GM21528 (cell line): ENCODE results near the gene UBA3.
A peak's percentile ranks its signal among the peaks of the same experiment; 100 is the strongest.

Experiments
- ATAC-seq: cut with Tn5 transposase; IDR thresholded peaks from one replicate; pipeline ENCODE4 v1.9.1; 2021; ENCODE audit warnings: mild to moderate bottlenecking, moderate library complexity; ENCODE audit not compliant: unreplicated experiment, low FRiP score

Gene UBA3

DNA sequence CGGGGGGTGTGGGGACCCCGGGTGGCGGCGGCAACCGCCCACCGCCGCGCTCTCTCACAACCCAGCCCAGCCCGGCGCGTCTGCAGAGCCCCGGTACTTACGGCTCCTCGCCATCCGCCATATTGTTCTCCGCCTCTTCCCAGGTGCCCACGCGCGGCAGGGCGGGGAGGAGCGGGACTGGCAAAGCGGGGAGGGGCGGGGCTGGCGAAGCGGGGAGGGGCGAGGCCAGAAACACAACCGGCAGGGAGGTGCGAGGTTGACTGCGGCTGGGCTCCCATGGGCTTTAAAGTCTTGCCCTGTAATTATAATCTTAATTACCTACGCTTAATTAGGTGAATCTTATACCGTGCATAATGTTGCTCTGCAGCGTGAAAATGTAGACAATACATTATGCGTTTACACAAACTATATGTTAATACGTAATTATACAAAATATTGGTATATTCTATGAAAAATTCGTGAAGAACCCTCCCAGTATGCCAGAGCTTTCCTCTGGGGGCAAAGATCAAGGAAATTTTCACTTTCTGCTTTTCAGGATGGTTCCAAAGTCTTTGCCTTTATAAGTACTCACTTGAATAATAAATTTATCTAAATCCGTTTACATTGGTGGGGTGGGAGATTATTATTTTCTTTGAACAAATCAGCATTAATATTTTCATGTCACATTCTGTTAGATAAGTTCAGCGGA, at the start of gene UBA3:
TSS of gene UBA3 (minus strand) at position 133 of the 688 bp plus-strand sequence. CDS start at position 121, 12 bp downstream.
- ATAC-seq = peak; percentile 51

DNA sequence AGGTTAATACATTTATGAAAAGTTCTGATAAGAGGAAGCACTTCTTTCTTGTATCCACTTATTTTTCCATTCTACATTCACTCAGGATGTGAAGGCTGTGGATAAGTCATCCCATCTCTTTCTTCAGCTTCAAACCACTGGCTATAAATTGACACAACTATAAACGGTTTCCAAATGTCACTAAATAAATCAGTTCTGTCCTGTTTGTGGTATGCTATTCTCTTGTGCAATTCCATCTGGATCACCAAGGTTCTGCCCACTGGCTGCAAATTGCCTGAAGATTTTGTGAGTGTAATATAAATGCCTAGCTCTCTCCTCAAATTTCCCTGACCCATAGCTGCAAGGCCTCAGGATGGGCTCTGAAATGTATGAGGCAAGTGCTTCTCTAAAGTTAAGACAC, 49.4 kb upstream of the UBA3 start:
- ATAC-seq = no peak

DNA sequence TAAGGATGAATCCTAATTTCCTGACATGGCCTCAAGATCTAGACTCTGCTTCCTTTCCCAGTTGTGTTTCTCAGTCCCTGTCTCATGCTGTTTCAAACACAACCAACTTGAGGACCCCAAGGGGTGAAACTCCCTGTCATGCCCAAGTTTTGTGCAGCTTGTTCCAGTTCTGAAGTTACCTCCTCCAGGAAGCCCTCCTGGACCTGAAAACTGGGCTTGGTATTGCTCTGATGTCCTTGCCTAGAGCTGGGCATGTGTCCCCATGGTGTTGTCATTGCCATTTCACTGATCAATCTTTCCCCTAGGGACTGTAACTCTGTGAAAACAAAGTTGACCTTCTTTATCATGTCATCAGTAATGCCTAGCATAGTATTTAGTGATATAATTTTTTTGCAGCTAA, 48.3 kb upstream of the UBA3 start:
- no peak for ATAC-seq

DNA sequence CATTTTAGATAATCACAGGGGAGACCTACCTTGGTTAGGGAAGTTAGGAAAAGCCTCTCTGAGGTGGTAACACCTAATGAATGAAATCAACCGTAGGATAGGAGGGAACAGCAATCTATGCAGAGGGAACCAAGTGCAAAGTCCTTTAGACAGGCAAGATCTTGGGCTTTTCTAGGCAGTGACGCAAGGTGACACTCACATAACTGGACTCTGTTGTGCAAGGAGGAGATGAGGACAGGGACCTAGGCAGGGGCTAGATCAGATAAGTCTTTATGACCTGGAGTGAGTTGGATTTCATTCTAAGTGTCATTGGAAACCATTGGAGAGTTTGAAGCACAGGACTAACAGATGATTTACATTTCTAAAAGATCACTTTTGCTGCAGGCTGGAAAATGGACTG, 46.8 kb upstream of the UBA3 start:
- no peak for ATAC-seq

DNA sequence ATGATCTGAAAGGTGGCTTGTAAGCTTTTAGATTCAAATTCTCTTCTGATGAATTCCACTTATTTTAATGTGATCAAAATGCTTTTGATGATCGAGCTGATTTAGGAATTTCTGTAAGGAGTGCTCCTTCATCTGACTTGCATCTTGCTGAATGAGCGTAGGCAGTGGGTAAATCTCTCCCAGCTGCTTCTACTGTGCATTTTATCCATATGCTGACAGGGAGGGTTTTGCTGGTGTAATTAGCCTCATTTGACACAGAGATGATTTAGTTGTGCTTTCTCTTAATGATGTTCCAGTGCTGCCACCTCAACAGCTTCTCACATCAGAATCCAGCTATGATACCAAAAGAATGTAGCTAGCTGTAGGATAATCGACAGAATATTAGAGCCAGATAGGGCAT, 46.1 kb upstream of the UBA3 start:
- ATAC-seq = no peak

DNA sequence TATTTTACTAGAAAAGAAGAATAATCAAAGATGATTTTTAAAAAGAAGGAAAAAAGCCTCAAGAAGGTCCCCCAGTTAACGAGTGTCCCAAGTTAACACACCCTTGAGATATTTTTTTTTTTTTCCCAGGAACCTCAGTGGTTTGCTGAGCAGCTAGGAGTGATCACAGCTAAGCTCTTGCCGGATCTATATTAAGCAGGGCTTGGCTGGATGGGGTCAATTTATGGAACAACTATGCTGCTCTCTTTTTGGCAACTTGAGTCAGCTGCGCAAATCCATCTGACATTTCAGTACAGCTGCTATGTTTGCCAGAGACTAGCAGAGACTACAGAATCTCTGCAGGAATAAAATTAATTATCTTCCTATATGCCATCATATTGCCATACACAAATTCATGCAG, 42.2 kb upstream of the UBA3 start, which contains the start of gene LMOD3:
TSS of gene LMOD3 (minus strand) at position 193 of the 400 bp plus-strand sequence. CDS start 209 bp downstream, outside the sequence.
- ATAC-seq = no peak

DNA sequence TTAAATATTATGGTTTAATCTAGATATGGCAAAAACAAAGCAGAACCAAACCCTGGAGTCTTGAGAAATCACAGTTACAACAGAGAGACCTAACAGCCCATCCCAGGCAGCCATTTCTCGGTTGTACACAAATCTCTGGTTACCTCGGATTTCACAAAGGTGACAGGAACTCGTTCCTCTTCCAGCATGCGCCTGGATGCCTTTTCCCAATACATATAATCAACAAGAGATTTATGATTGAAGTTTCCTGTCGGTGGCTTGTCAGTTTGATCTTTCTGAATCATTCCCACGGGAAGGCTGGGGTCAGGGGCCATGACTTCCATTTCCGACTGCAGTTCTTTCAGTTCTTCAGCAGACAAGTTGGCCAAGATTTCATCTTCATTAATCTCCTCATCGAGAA, 41.8 kb upstream of the UBA3 start:
- no peak for ATAC-seq

DNA sequence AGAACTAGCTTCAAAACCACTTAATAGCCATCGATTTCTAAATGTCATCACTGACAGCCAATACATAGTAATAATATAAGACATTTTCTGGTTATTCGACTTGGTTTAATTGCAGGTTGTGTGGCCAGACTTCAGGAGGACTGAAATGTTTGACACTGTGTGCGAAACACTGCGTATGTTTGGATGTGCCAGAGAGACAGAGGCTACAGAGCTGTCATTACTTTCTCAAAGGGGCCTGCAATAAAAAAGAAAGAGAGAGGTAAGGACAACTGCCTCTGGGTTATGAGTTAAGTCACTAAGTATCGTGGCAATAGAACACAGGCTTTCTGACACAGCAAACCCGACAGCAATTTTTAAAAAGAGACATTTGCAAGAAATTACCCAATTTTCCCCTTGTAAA, 41.3 kb upstream of the UBA3 start:
- ATAC-seq = no peak

DNA sequence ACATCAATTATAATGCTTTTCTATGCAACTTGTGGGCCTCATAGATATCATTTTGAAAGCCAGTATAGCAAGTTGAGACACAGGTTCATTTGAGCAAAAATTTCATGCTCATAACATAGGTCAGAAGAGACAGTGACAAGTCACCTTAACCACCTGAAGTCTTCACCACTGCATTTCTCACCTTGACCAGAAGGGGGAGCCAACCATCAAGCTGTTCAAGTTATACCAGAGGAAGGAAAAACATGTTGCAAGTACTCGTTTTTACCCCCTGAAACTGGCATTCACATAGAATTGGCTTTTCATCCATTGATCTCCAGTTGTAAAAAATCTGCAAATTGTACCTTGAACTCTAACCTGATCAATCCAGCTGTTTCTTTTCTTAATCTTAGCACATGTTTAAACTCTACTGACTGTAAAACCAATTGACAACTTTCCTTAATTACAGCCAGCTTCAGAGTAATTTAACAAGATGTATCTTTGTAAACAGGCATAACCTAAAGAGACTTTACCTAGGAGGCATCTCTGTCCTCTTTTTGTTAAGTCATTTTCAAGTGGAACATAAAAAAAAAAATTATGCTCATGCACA, 40.8 kb upstream of the UBA3 start:
- ATAC-seq = peak; percentile 89

DNA sequence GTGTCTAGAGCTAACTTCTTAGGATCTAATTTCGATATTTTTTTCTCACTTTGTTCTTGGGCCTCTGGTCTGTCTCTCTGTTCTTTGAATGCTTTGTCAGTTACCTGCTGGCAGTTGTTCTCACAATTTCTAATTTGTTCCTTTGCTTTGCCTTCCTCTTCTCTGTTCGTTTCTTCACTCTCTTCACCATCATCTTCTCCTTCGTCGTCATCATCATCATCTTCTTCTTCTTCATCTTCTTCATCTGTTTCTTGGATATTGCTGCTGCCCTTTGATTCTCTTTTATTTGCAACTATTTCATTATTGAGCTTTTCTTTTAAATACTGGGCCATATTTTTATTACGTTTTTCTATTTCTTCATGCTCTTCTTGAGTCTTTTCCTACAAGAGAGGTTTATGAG, 39.5 kb upstream of the UBA3 start:
- ATAC-seq = no peak

DNA sequence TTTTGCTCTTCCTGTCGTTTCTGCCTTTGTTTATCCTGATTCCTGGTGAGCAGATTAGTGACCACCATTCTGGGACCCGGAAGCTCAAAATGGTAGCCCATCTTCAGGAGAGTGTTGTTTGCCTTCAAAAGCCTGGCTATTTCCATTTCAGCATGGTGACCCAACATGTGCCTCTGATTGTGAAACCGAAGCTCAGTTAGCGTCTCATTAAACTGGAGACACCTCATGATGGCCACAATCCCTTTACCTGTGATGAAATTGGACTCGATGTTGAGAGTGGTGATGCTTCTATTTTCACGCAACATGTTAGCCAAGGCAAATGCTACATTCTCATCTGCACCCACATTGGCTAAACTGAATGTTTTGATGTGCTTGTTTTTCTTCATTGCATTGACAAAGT, 39.0 kb upstream of the UBA3 start:
- no peak for ATAC-seq

DNA sequence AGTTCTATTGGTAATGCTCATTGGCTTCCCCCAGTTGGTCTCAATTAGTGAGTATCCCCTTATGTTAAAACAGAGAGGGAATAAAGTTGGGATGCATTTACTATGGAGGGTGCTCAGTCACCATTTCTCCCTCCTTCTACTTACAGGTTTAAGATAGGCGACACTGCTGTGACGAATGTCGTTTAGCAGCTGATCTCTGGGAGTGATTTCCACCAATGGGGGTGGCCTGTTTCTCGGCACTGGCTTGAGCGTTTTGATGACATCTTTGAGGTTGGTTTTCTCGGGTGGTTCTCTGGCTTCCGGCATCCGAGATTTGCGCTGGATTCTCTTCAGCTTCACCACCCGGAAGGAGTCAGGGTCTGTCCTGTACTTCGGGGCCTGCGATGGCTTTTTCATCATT, 38.4 kb upstream of the UBA3 start:
- ATAC-seq = no peak

DNA sequence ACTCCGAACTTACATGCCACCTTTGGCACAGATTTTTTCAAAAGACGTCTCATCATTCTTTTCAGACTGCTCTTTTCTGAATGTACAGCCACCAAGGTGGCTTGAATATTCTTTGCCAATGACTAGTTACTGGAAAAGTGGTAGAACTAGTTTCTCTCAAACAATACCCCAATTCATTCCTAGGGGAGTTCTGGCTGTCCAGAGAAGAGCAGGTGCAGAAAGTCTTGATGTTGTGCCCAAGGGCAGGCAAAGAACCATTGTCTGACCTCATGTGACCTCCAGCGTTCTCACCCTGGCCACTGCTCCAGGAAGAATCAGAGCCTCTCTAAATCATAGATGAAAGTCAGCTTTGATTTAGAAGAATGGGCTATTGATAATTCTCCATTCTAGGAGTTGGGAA, 36.7 kb upstream of the UBA3 start:
- ATAC-seq = no peak

DNA sequence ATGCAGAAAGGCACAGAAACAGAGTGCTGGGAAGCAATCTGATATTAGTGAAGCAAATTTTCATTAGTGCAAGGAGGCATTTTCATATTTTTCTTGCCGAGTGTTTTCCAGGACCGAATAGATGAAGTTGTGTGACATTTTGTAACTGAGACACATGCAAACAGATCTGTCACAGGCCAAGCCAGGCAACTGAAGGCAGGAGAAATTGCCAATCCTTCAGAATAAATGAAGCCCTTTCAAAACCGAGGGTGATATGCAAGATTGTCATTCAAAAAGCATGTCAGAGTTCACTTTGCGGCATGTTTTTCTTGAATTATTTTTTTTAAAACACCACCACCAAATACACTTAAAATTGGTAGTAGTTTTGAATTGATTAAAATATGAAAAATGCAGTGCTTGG, 36.0 kb upstream of the UBA3 start:
- ATAC-seq = no peak

DNA sequence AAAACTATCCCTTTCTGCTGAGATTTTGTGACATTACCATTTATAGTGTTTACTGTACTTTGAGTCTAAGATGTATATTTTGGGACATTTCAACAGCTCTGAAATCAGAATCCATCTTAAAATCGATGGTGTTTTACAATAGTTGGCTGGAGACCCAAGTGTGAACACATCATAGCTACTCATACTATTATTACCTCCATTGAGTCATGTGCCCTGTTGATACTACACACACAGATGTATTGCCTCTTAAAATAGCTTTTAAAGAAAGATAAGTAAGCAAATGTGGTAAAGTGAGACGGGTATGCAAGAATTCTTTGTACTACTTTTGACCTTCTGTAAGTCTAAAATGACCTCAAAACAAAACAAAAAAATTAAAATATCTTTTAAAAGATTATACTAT, 35.6 kb upstream of the UBA3 start:
- no peak for ATAC-seq

DNA sequence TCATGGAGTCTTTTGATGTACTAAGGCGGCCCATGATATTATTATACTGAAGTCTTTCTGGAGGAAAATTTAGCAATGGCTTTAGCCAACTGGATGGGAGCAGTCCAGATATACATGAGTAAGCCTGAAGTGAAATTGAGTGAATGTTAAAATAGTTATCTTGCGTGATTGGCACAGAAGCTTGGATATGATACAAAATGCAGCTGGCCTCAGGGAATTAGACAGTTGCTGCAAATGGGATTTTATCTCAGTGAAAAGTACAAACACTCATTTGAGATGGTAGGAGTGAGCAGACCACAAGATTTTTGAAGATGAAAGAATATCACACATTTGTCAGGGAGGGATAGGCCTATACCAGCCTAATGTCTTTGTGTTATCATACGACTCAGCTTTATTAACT, 33.4 kb upstream of the UBA3 start:
- ATAC-seq = no peak

DNA sequence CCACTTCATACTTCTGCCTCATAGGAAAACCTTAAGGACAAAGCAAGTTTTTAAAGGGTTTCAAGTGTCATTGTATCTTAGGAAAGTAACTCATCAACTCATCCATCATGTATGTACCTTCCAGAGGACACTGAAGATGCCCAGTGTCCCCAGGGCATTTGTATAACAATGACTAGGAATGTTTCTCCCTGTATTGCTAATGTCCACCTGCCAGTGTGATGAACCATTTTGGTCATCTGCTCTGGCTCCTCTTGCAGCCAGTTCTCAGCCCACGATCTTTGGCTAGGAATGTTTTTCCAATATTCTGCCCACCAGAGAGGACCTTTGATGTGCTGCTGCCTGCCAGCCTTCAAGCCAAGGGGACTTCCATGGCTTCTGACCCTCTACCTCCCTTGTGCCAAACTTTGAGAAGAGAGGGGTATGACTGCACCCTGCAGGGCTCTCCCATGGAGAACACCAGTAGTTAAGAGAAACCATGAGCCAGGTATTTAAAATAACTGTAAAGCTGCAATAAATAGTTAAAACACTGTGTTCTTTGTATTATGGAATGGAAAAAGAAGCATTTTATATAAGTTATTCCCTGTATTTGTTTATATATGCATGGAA, 30.9 kb upstream of the UBA3 start:
- no peak for ATAC-seq

DNA sequence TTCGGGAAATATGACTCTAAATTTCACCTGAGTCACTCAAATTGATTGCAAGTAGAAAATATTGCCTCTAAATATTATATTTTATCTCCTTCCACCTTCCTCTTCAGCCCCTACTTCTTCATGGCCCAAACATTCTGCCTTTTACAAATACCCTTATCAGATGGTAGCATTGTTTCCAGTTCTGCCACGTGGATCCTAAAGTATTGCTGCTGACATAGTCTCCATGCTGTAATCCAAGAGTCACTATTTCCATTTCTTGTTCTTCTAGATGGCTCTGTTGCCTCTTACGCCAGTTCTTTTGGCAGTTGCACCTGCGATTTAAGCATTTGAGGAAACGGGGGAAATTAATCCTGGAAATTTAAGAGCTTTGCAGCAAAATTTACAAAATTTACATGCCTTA, 28.6 kb upstream of the UBA3 start:
- no peak for ATAC-seq

DNA sequence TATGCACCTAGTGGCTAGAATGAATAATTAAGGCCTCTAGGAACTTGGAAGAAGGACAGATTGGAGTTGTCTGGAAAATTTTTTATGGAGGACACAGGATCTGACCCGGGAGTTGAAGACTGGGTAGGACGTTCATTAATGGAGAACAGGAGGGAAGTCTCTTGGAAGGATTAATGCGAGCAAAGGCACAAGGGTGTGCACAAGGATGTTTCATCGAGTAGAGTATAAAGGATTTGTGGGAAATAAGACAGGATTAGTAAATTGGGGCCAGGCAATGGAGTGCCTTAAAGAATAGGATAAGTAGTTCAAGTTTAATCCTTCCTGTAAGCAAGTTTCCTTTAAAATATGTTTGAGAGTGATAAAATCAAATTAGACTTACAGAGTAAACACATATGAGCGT, 27.7 kb upstream of the UBA3 start:
- ATAC-seq = no peak

DNA sequence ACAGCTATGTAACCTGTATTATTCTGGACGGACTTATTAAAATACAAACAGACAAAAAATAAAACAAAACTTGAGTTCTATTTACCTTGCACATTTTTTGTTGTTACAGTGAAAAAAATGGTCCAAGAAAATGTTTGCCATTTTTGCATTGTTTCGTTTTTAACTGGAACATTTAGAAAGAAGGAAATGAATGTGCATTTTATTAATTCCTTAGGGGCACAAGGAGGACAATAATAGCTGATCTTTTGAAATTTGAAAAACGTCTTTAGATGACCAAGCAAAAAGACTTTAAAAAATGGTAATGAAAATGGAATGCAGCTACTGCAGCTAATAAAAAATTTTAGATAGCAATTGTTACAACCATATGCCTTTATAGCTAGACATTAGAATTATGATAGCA, 25.2 kb upstream of the UBA3 start:
- no peak for ATAC-seq

DNA sequence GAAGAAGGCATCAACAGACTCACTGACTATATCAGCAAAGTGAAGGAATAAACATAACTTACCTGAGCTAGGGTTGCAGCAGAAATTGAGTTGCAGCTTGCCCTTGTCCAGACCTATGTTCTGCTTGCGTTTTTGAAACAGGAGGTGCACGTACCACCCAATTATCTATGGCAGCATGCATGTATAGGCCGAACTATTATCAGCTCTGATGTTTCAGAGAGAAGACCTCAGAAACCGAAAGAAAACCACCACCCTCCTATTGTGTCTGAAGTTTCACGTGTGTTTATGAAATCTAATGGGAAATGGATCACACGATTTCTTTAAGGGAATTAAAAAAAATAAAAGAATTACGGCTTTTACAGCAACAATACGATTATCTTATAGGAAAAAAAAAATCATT, 24.4 kb upstream of the UBA3 start:
- ATAC-seq = no peak

DNA sequence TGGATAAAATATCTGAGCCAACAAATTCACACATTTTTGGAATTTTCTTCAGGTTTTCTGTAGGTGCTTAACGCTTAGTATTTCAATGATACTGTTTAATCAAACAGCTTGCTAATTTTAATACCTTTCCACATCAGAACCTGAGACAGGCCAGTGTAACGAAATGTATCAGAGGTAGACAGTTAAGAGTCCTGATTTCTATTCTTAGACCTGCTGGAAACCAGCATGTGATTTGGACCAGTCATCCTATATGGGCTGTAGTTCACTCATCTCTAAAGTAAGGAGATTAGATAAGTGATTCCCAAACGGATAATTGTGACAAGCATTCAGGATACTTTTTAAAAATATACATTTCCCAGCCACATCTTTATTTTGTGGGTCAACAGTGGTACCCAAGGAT, 23.0 kb upstream of the UBA3 start:
- no peak for ATAC-seq
